GM19043 (cell line): Measurements from ENCODE around the gene GGTA1.
A peak's percentile ranks its signal among the peaks of the same experiment; 100 is the strongest.

Experiments used
- ATAC-seq: cut with Tn5 transposase; IDR thresholded peaks from one replicate; pipeline ENCODE4 v1.9.1; 2021; ENCODE audit warnings: low read depth; ENCODE audit not compliant: unreplicated experiment

Gene GGTA1

GRCh38 chr9:121500165-121500478, 478 bp upstream of the GGTA1 start:
- no peak for ATAC-seq

- no peak for ATAC-seq
Observed at GRCh38 chr9:121499177-121499426, 542 bp downstream of the GGTA1 start.

- ATAC-seq = no peak
Observed at GRCh38 chr9:121498487-121499176, 1.0 kb downstream of the GGTA1 start.

GRCh38 chr9:121498150-121498486, 1.5 kb downstream of the GGTA1 start:
- ATAC-seq = peak; percentile 77

GRCh38 chr9:121495976-121496375, 3.7 kb downstream of the GGTA1 start:
- ATAC-seq = no peak

GRCh38 chr9:121494192-121494591, 5.5 kb downstream of the GGTA1 start:
- ATAC-seq = no peak

- no peak for ATAC-seq
Observed at GRCh38 chr9:121491111-121491510, 8.5 kb downstream of the GGTA1 start.

GRCh38 chr9:121489344-121489743, 10.3 kb downstream of the GGTA1 start:
- no peak for ATAC-seq

- ATAC-seq = no peak
Observed at GRCh38 chr9:121486043-121486442, 13.6 kb downstream of the GGTA1 start.

GRCh38 chr9:121485623-121486022, 14.0 kb downstream of the GGTA1 start:
- no peak for ATAC-seq

GRCh38 chr9:121484651-121485446, 14.8 kb downstream of the GGTA1 start:
- no peak for ATAC-seq

- no peak for ATAC-seq
Observed at GRCh38 chr9:121483473-121484031, 16.1 kb downstream of the GGTA1 start.

GRCh38 chr9:121483049-121483448, 16.6 kb downstream of the GGTA1 start:
- ATAC-seq = no peak

GRCh38 chr9:121478816-121479676, 20.6 kb downstream of the GGTA1 start:
- no peak for ATAC-seq

- no peak for ATAC-seq
Observed at GRCh38 chr9:121476156-121476555, 23.5 kb downstream of the GGTA1 start.

- no peak for ATAC-seq
Observed at GRCh38 chr9:121474231-121474947, 25.3 kb downstream of the GGTA1 start.

GRCh38 chr9:121473229-121473628, 26.4 kb downstream of the GGTA1 start:
- ATAC-seq = no peak

GRCh38 chr9:121472446-121472845, 27.2 kb downstream of the GGTA1 start:
- ATAC-seq = no peak

- no peak for ATAC-seq
Observed at GRCh38 chr9:121466142-121466541, 33.5 kb downstream of the GGTA1 start.

- ATAC-seq = no peak
Observed at GRCh38 chr9:121464968-121465367, 34.7 kb downstream of the GGTA1 start.
